ENCODE measurements around the gene RAP1GAP2. TPM values are rescaled to one million over a fixed set of nuclear protein-coding genes. Genes with fewer than 3 reads are reported as not detected.

Gene RAP1GAP2
- total RNA-seq, 2 experiments from 2014 or later: 0.81 to 0.86 TPM

DNA sequence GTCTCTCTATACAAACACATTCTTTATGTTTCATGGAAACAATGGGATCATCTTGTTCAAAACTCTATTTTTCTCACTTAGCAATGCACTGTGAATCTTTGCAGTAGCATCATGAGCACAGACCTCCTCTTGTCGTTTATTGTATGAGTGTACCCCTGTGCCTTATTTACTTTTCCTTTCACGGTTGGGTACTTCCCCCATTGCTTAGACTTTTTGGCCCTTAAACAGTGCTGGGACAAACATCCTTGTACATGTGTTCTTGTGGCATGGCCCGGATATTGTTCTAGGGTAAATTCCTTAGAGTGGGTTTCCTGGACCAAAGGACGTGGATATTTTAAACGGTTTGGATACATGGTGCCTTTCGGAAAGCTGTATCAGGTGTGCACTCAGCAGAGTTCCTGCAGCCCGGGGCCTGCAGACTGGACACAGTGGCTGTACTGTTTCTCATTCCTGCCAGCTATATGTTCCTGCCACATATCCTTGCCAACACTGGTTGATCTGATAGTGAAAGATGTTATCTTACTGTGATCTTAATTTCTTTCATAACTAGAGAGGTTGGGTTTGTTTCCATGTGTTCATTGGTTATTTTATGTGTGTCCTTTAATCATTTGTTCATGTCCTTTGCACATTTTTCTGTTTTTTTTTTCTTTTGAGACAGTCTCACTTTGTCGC, 156.1 kb downstream of the RAP1GAP2 start:
- Mint-ChIP-seq H3K27me3 (ENCODE audit: low read depth) (no peaks in the 10 kb centered on the region), H3K27ac (no peak overlapping the region), H3K4me3 (no peak overlapping the region), H3K4me1 (ENCODE audit: low read depth) (peaks cover 9% of the 10 kb centered on the region), H3K9me3 (no peaks in the 10 kb centered on the region), H3K36me3 (ENCODE audit: low read depth) (no peaks in the 10 kb centered on the region)
- DNase-seq: no peak
- CTCF ChIA-PET: no interaction called here
- intact Hi-C loops (cut with micrococcal nuclease): loop anchor here (10.0 kb wide), 1 partner anchor 52 kb away; no protein-coding TSS in a partner anchor

DNA sequence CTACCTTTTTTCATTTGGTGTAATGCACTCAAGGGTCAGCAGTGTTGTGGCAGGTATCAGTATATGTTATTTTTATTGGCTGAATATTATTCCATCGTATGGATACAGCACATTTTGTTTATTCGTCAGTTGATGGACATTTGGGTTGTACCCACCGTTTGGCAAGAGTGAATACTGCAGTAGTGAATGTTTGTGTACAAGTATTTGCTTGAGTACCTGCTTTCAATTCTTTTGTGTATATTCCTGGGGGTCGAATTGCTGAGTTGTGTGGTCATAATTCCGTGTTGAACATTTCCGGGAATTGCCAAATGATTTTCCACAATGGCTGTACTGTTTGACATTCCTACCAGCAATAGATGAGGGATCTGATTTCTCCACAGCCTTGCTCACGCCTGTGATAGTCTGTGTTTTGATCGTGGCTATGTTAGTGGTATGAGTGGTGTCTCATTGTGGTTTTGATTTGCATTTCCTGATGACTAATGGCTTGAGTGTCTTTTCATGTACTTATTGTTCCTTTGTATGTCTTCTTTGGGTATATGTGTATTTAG, 158.7 kb downstream of the RAP1GAP2 start:
- Mint-ChIP-seq H3K27ac (no peak overlapping the region), H3K4me1 (ENCODE audit: low read depth) (peaks cover 9% of the 10 kb centered on the region), H3K27me3 (ENCODE audit: low read depth) (no peaks in the 10 kb centered on the region), H3K4me3 (no peak overlapping the region), H3K9me3 (no peaks in the 10 kb centered on the region), H3K36me3 (ENCODE audit: low read depth) (no peaks in the 10 kb centered on the region)
- CTCF ChIA-PET: no interaction called here
- intact Hi-C loops (cut with micrococcal nuclease): loop anchor here (10.0 kb wide), 1 partner anchor 50 kb away; no protein-coding TSS in a partner anchor
- DNase-seq: peak; percentile 34

- Mint-ChIP-seq H3K36me3 (ENCODE audit: low read depth) (no peaks in the 10 kb centered on the region), H3K4me1 (ENCODE audit: low read depth) (peaks cover 9% of the 10 kb centered on the region), H3K27me3 (ENCODE audit: low read depth) (no peaks in the 10 kb centered on the region), H3K9me3 (no peaks in the 10 kb centered on the region), H3K27ac (no peak overlapping the region), H3K4me3 (no peak overlapping the region)
- CTCF ChIA-PET: no interaction called here
- intact Hi-C loops (cut with micrococcal nuclease): loop anchor here (10.0 kb wide), 1 partner anchor 49 kb away; no protein-coding TSS in a partner anchor
- DNase-seq: no peak
Observed at GRCh38 chr17:2955931-2956582, 159.8 kb downstream of the RAP1GAP2 start.

GRCh38 chr17:2957631-2958286, 161.5 kb downstream of the RAP1GAP2 start:
- CTCF ChIA-PET: no interaction called here
- DNase-seq: no peak
- Mint-ChIP-seq H3K4me3 (no peak overlapping the region), H3K4me1 (ENCODE audit: low read depth) (peaks cover 9% of the 10 kb centered on the region), H3K9me3 (no peaks in the 10 kb centered on the region), H3K36me3 (ENCODE audit: low read depth) (no peaks in the 10 kb centered on the region), H3K27me3 (ENCODE audit: low read depth) (no peaks in the 10 kb centered on the region), H3K27ac (no peak overlapping the region)
- intact Hi-C loops (cut with micrococcal nuclease): loop anchor here (10.0 kb wide), 1 partner anchor 47 kb away; no protein-coding TSS in a partner anchor

DNA sequence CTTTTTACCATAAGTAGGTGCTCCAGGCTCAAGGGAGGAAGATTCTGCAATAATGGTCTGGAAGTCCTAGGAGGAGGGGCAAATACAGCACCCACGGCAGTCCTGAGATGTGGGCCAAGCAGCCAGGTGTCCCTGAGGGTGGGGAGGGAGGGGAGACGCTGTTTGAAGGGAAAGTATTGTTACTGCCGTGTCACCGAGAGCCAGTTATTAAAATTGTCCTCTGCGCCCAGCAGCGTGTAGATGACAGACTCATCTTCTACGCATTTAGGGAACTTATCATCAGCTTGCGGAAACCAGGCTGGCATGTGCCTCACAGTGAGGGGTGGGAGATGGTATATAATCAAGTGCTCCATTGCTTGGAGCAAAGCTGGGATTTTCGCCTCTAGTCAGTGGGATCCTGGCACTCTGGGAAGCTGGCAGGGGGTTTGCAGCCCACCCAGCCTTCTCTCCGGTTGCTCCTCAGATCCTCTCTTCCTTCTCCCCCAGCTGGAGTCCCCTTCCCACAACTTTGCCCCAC, 162.5 kb downstream of the RAP1GAP2 start:
- H3K9me3 Mint-ChIP-seq: no peaks in the 10 kb centered on the region
- CTCF ChIA-PET: interaction anchor here (0.5 kb wide), 1 partner anchor 121 kb away, joined by 3 read pairs; no protein-coding TSS in a partner anchor
- no peaks in the 10 kb centered on the region for H3K36me3 Mint-ChIP-seq (ENCODE audit: low read depth)
- no peak overlapping the region for H3K27ac Mint-ChIP-seq
- no peak overlapping the region for H3K4me3 Mint-ChIP-seq
- H3K4me1 Mint-ChIP-seq (ENCODE audit: low read depth): peaks cover 9% of the 10 kb centered on the region
- no peaks in the 10 kb centered on the region for H3K27me3 Mint-ChIP-seq (ENCODE audit: low read depth)
- intact Hi-C loops (cut with micrococcal nuclease): loop anchor here (10.0 kb wide), 1 partner anchor 46 kb away; no protein-coding TSS in a partner anchor
- DNase-seq: no peak

GRCh38 chr17:2959371-2960130, 163.3 kb downstream of the RAP1GAP2 start:
- intact Hi-C loops (cut with micrococcal nuclease): loop anchor here (10.0 kb wide), 1 partner anchor 45 kb away; no protein-coding TSS in a partner anchor
- Mint-ChIP-seq H3K4me3 (no peak overlapping the region), H3K27ac (no peak overlapping the region), H3K27me3 (ENCODE audit: low read depth) (no peaks in the 10 kb centered on the region), H3K36me3 (ENCODE audit: low read depth) (no peaks in the 10 kb centered on the region), H3K9me3 (no peaks in the 10 kb centered on the region), H3K4me1 (ENCODE audit: low read depth) (peaks cover 9% of the 10 kb centered on the region)
- CTCF ChIA-PET: interaction anchor here (0.5 kb wide), 1 partner anchor 122 kb away, joined by 3 read pairs; no protein-coding TSS in a partner anchor
- DNase-seq: no peak

DNA sequence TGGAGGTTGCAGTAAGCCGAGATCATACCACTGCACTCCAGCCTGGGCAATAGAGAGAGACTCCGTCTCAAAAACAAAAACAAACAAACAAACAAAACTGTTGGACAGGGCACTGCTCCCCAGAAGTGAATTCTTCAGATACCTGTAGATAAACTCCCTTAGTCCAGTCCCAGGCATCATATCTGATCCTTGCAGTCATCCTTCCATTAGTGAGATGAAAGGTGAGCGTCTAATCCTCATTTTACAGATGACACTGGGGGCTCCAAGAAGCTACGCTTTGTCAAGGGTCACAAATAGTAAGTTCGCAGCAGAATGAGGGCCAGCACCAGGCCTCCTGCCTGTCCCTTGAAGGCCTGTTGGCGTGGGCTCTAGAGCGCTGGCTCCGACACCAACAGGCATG, 165.2 kb downstream of the RAP1GAP2 start:
- H3K9me3 Mint-ChIP-seq: no peaks in the 10 kb centered on the region
- H3K27ac Mint-ChIP-seq: no peak overlapping the region
- H3K36me3 Mint-ChIP-seq (ENCODE audit: low read depth): peaks cover 2% of the 10 kb centered on the region
- no peaks in the 10 kb centered on the region for H3K27me3 Mint-ChIP-seq (ENCODE audit: low read depth)
- H3K4me1 Mint-ChIP-seq (ENCODE audit: low read depth): no peaks in the 10 kb centered on the region
- CTCF ChIA-PET: no interaction called here
- DNase-seq: no peak
- no peak overlapping the region for H3K4me3 Mint-ChIP-seq
- intact Hi-C loops (cut with micrococcal nuclease): no loop called here

GRCh38 chr17:2962236-2962635, 166.0 kb downstream of the RAP1GAP2 start:
- intact Hi-C loops (cut with micrococcal nuclease): no loop called here
- Mint-ChIP-seq H3K4me3 (no peak overlapping the region), H3K4me1 (ENCODE audit: low read depth) (no peaks in the 10 kb centered on the region), H3K27me3 (ENCODE audit: low read depth) (no peaks in the 10 kb centered on the region), H3K9me3 (no peaks in the 10 kb centered on the region), H3K36me3 (ENCODE audit: low read depth) (peaks cover 2% of the 10 kb centered on the region), H3K27ac (no peak overlapping the region)
- DNase-seq: no peak
- CTCF ChIA-PET: no interaction called here

DNA sequence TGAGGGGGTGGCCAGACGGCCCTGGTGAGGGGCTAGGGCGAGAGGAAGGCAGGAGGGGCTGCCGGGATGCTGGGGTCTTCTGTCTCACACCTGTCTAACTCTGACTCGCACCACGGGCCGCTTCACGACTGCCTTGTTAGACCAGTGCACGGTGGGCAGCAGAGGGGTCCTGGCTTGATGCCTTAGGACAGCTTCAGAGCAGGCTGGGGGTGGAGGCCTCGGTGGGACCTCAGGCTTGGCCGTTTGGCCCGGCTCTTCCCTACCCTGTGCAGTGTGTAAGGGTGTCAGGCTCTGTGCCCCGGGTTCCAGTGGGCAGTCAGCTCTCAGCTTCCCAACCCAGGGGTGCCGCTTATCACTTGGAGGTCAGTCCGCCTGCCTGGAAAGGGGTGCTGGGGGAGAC, 166.5 kb downstream of the RAP1GAP2 start:
- H3K36me3 Mint-ChIP-seq (ENCODE audit: low read depth): peaks cover 2% of the 10 kb centered on the region
- intact Hi-C loops (cut with micrococcal nuclease): no loop called here
- CTCF ChIA-PET: no interaction called here
- H3K27ac Mint-ChIP-seq: no peak overlapping the region
- no peaks in the 10 kb centered on the region for H3K27me3 Mint-ChIP-seq (ENCODE audit: low read depth)
- no peak overlapping the region for H3K4me3 Mint-ChIP-seq
- no peaks in the 10 kb centered on the region for H3K4me1 Mint-ChIP-seq (ENCODE audit: low read depth)
- DNase-seq: no peak
- no peaks in the 10 kb centered on the region for H3K9me3 Mint-ChIP-seq

- Mint-ChIP-seq H3K36me3 (ENCODE audit: low read depth) (peaks cover 2% of the 10 kb centered on the region), H3K27me3 (ENCODE audit: low read depth) (no peaks in the 10 kb centered on the region), H3K27ac (no peak overlapping the region), H3K9me3 (no peaks in the 10 kb centered on the region), H3K4me3 (no peak overlapping the region), H3K4me1 (ENCODE audit: low read depth) (no peaks in the 10 kb centered on the region)
- CTCF ChIA-PET: no interaction called here
- intact Hi-C loops (cut with micrococcal nuclease): no loop called here
- no peak for DNase-seq
Observed at GRCh38 chr17:2963332-2964027, 167.2 kb downstream of the RAP1GAP2 start.

DNA sequence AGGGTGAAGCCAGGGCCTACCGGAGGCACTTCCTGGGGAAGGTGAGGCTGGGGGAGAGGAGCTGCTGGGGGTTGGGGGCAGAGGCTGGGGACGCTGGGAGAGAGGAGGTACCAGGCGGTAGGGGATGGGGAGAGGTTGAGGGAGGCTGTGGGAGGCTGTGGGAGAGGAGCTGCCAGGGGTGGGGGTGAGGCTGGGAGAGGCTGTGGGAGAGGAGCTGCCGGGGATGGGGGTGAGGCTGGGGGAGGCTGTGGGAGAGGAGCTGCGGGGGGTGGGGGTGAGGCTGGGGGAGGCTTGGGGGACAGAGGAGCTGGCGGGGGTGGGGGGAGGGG, 167.8 kb downstream of the RAP1GAP2 start:
- Mint-ChIP-seq H3K9me3 (no peaks in the 10 kb centered on the region), H3K4me1 (ENCODE audit: low read depth) (no peaks in the 10 kb centered on the region), H3K4me3 (no peak overlapping the region), H3K36me3 (ENCODE audit: low read depth) (peaks cover 2% of the 10 kb centered on the region), H3K27me3 (ENCODE audit: low read depth) (no peaks in the 10 kb centered on the region), H3K27ac (no peak overlapping the region)
- DNase-seq: no peak
- CTCF ChIA-PET: no interaction called here
- intact Hi-C loops (cut with micrococcal nuclease): no loop called here
